ENCODE data around the gene PPP6R2. TPM values are rescaled to one million over a fixed set of nuclear protein-coding genes. Genes with fewer than 3 reads are reported as not detected.

The PPP6R2 gene
- total and polyA plus RNA-seq, 8 donors: 36.9 to 60.1 (median 42.2) TPM

DNA sequence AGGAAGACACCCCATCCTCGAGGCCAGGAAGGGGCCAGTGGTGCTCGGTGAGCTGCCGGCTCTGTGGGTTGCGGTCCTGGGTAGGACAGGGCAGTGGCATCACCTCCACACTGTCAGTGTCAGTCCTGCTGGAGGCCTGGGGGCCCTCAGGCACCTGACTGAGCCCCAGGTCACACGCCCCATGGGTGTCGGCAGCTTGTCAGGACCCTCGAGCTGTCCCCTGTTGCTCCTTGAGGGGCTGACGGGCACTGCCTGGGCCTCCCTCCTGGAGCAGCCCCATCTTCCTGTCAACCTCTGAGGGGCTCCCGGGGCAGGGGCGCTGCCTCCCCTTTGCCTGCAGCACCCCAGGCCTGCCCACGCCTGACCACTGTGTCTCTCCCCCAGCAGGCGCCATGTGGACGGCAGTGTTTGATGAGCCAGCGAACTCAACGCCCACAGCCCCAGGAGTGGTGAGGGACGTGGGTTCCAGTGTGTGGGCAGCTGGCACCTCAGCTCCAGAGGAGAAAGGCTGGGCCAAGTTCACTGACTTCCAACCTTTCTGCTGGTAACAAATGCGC, 96.3 kb downstream of the PPP6R2 start:
- H3K4me1 ChIP-seq: peaks cover 5 to 8% of the 10 kb centered on the region in 2 donors
- H3K9me3 ChIP-seq: no peaks in the 10 kb centered on the region
- TF ChIP-seq, protein P1, sequence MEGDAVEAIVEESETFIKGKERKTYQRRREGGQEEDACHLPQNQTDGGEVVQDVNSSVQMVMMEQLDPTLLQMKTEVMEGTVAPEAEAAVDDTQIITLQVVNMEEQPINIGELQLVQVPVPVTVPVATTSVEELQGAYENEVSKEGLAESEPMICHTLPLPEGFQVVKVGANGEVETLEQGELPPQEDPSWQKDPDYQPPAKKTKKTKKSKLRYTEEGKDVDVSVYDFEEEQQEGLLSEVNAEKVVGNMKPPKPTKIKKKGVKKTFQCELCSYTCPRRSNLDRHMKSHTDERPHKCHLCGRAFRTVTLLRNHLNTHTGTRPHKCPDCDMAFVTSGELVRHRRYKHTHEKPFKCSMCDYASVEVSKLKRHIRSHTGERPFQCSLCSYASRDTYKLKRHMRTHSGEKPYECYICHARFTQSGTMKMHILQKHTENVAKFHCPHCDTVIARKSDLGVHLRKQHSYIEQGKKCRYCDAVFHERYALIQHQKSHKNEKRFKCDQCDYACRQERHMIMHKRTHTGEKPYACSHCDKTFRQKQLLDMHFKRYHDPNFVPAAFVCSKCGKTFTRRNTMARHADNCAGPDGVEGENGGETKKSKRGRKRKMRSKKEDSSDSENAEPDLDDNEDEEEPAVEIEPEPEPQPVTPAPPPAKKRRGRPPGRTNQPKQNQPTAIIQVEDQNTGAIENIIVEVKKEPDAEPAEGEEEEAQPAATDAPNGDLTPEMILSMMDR (IDR thresholded peaks at IDR 0.05): no peak
- intact Hi-C loops (cut with DNase I): no loop called here
- ATAC-seq: no peak
- H3K36me3 ChIP-seq: peaks cover 0 to 95% of the 10 kb centered on the region in 2 donors
- H3K27me3 ChIP-seq: no peaks in the 10 kb centered on the region
- no peak overlapping the region for H3K4me3 ChIP-seq
- H3K27ac ChIP-seq: no peak overlapping the region
- DNase-seq: peak in 1 of 4 donors; percentile 69

GRCh38 chr22:50439871-50440331, 96.8 kb downstream of the PPP6R2 start:
- Histone ChIP-seq H3K4me1 (peaks cover 8 to 10% of the 10 kb centered on the region in 2 donors), H3K36me3 (peaks cover 0 to 96% of the 10 kb centered on the region in 2 donors), H3K4me3 (no peak overlapping the region), H3K9me3 (no peaks in the 10 kb centered on the region), H3K27me3 (no peaks in the 10 kb centered on the region), H3K27ac (no peak overlapping the region)
- ATAC-seq (no peak), DNase-seq (peak in 1 of 4 donors; percentile 51)
- TF ChIP-seq, protein P1 (IDR thresholded peaks at IDR 0.05): no peak
- intact Hi-C loops (cut with DNase I): no loop called here

- ATAC-seq: no peak
- no peak overlapping the region for H3K27ac ChIP-seq
Observed at GRCh38 chr22:50440544-50441249, 97.6 kb downstream of the PPP6R2 start.

DNA sequence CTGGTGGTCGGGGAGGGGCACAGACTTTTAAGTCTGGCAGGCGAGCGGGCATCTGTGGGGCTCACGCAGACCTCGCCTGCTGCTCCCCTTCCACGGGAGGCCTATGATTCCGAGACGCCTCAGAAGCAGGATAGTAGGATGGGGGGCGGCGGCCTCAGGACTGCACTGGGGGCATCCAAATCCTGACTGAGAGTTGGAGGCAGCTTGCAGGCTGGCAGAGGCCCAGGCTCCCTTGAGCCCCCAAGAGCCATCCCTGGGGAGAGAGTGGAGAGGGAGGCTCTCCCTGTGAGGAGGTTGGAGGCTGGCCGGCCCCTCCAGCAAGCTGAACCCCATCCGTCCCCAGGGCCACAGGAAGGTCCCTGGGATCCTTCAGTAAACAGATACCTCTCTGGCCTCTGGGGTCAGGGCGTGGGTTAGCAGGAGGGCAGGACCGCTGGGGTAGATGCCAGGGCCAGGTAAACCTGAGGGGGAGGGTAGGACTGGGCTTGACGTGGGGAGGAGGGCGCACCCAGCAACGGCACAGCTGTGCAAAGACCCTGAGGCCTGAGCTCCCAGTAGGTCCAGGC, 98.4 kb downstream of the PPP6R2 start:
- H3K27me3 ChIP-seq: no peaks in the 10 kb centered on the region
- intact Hi-C loops (cut with DNase I): no loop called here
- no peak overlapping the region for H3K27ac ChIP-seq
- ATAC-seq: no peak
- H3K36me3 ChIP-seq: peaks cover 0 to 96% of the 10 kb centered on the region in 2 donors
- H3K9me3 ChIP-seq: no peaks in the 10 kb centered on the region
- no peak overlapping the region for H3K4me3 ChIP-seq
- TF ChIP-seq, protein P1 (IDR thresholded peaks at IDR 0.05): no peak
- DNase-seq: peak in 1 of 4 donors; percentile 60
- H3K4me1 ChIP-seq: peaks cover 8 to 18% of the 10 kb centered on the region in 2 donors

More at GRCh38 chr22:50440544-50441249, 97.6 kb downstream of the PPP6R2 start:
- intact Hi-C loops (cut with DNase I): no loop called here
- no peaks in the 10 kb centered on the region for H3K9me3 ChIP-seq
- no peak overlapping the region for H3K4me3 ChIP-seq
- H3K36me3 ChIP-seq: peaks cover 0 to 96% of the 10 kb centered on the region in 2 donors
- H3K27me3 ChIP-seq: no peaks in the 10 kb centered on the region
- DNase-seq: peak in 1 of 4 donors; percentile 75
- H3K4me1 ChIP-seq: peaks cover 8 to 17% of the 10 kb centered on the region in 2 donors
- TF ChIP-seq, protein P1 (IDR thresholded peaks at IDR 0.05): no peak

GRCh38 chr22:50443197-50443596, 100.1 kb downstream of the PPP6R2 start:
- TF ChIP-seq, protein P1 (IDR thresholded peaks at IDR 0.05): no peak
- no peaks in the 10 kb centered on the region for H3K27me3 ChIP-seq
- peaks cover 8 to 18% of the 10 kb centered on the region in 2 donors for H3K4me1 ChIP-seq
- H3K4me3 ChIP-seq: no peak overlapping the region
- no peaks in the 10 kb centered on the region for H3K9me3 ChIP-seq
- intact Hi-C loops (cut with DNase I): no loop called here
- DNase-seq: peak in 1 of 4 donors; percentile 77
- peak overlapping the region; percentile 59 to 75 for H3K27ac ChIP-seq
- peaks cover 0 to 96% of the 10 kb centered on the region in 2 donors for H3K36me3 ChIP-seq
- ATAC-seq: no peak

Data from left lung (tissue), 10 donors.